Suprapubic skin (tissue), 4 donors: ENCODE results near the gene WNT7A.

ENCODE experiments used
- EP300 ChIP-seq: sonication (generic); formaldehyde crosslinking; IDR thresholded peaks from one replicate; pipeline ENCODE4 v1.6.1; 2017; ENCODE audit warnings: antibody characterized with exemption
- POLR2A ChIP-seq, 2 donors: fragments of 450-650 bp; IDR thresholded peaks; one replicate each; pipeline ENCODE4 v1.6.1; 2017; ENCODE audit warnings: antibody characterized with exemption in 2 of 2, mild to moderate bottlenecking in 2 of 2, moderate library complexity in 2 of 2
- POLR2AphosphoS5 ChIP-seq, 3 donors: sonication (generic); formaldehyde crosslinking; IDR thresholded peaks; one replicate each; pipeline ENCODE4 v1.6.1; 2017; ENCODE audit warnings: antibody characterized with exemption in 3 of 3
- TF ChIP-seq, protein P1 (sequence below), 2 donors: fragments of 200-600 bp in 1 of 2; fragments of 450-650 bp in 1 of 2; sonication (generic) in 1 of 2; IDR thresholded peaks; one replicate each; pipeline ENCODE4 v1.5.1; 2016 to 2019; ENCODE audit warnings: antibody characterized with exemption in 2 of 2, mild to moderate bottlenecking in 1 of 2, moderate library complexity in 1 of 2

DNA sequence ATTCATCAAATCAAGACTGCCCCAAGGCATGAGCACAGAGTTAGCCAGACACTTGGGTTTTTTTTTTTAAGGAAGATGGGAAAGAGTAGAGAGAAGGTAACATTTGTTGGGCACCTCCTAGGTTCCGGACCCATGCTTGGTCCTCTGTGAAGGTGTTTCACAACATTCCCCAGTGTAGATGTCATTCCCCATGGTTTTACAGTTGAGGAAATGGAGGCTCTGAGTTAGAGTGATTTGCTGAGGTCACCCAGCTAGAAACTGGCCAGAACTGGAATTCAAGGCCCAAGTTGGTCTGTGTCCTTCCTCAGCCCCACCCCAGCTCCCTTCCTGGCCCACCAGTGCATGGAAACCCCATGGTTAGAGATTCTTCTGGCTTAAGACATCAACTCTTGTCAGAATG is 19.9 kb downstream of the WNT7A start:
- TF ChIP-seq, protein P1, sequence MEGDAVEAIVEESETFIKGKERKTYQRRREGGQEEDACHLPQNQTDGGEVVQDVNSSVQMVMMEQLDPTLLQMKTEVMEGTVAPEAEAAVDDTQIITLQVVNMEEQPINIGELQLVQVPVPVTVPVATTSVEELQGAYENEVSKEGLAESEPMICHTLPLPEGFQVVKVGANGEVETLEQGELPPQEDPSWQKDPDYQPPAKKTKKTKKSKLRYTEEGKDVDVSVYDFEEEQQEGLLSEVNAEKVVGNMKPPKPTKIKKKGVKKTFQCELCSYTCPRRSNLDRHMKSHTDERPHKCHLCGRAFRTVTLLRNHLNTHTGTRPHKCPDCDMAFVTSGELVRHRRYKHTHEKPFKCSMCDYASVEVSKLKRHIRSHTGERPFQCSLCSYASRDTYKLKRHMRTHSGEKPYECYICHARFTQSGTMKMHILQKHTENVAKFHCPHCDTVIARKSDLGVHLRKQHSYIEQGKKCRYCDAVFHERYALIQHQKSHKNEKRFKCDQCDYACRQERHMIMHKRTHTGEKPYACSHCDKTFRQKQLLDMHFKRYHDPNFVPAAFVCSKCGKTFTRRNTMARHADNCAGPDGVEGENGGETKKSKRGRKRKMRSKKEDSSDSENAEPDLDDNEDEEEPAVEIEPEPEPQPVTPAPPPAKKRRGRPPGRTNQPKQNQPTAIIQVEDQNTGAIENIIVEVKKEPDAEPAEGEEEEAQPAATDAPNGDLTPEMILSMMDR (IDR thresholded peaks at IDR 0.05) = no peak
- TF ChIP-seq EP300 = no peak
- TF ChIP-seq POLR2AphosphoS5 (IDR thresholded peaks at IDR 0.05) = no peak
- TF ChIP-seq POLR2A (IDR thresholded peaks at IDR 0.05) = no peak
